Left ventricle myocardium inferior (tissue), 1 donor: Measurements from ENCODE around the gene KIF19. TPM values are rescaled to one million over a fixed set of nuclear protein-coding genes. Genes with fewer than 3 reads are reported as not detected.
A peak's percentile ranks its signal among the peaks of the same experiment; 100 is the strongest.

Source experiments
- DNase-seq: peaks from one replicate; pipeline ENCODE4 v3.0.0-alpha.2; 2020
- H3K27ac ChIP-seq: fragments of 200-600 bp; replicated peaks from 2 replicates; pipeline ENCODE4 v1.8.0; 2021
- H3K27me3 ChIP-seq: fragments of 200-600 bp; 2 replicates; pipeline ENCODE4 v1.8.0; 2021; ENCODE audit warnings: low read depth
- H3K36me3 ChIP-seq: fragments of 200-600 bp; 2 replicates; pipeline ENCODE4 v1.8.0; 2021
- H3K4me1 ChIP-seq: fragments of 200-600 bp; 2 replicates; pipeline ENCODE4 v1.8.0; 2021
- H3K4me3 ChIP-seq: fragments of 200-600 bp; 2 replicates; pipeline ENCODE4 v1.8.0; 2021; ENCODE audit warnings: mild to moderate bottlenecking, moderate library complexity
- H3K9me3 ChIP-seq: fragments of 200-600 bp; replicated peaks from 2 replicates; pipeline ENCODE4 v1.8.0; 2021
- intact Hi-C: fragments of 100-400 bp; cut with micrococcal nuclease; formaldehyde crosslinking; loops from one replicate; pipeline ENCODE4 v1.11.0; 2022
- total RNA-seq: library from RNA; stranded (reverse); fragmentation: NEBNext Ultra II Directional; extraction: Animal tissue kit (Norgen Biotek cat#: 25700); gene quantifications from one replicate; pipeline ENCODE4 v1.2.1, GENCODE V29; 2021
- TF ChIP-seq, protein P1 (sequence below): fragments of 200-600 bp; IDR thresholded peaks from 2 replicates; pipeline ENCODE4 v1.8.0; 2021; ENCODE audit warnings: antibody characterized with exemption, mild to moderate bottlenecking, borderline replicate concordance
- donor health status: DM: no; HTN: yes; CAD: no; lungs with severe emphysema.

KIF19 gene
- total RNA-seq, 1 donor from 2014 or later, result 0.08 TPM

DNA sequence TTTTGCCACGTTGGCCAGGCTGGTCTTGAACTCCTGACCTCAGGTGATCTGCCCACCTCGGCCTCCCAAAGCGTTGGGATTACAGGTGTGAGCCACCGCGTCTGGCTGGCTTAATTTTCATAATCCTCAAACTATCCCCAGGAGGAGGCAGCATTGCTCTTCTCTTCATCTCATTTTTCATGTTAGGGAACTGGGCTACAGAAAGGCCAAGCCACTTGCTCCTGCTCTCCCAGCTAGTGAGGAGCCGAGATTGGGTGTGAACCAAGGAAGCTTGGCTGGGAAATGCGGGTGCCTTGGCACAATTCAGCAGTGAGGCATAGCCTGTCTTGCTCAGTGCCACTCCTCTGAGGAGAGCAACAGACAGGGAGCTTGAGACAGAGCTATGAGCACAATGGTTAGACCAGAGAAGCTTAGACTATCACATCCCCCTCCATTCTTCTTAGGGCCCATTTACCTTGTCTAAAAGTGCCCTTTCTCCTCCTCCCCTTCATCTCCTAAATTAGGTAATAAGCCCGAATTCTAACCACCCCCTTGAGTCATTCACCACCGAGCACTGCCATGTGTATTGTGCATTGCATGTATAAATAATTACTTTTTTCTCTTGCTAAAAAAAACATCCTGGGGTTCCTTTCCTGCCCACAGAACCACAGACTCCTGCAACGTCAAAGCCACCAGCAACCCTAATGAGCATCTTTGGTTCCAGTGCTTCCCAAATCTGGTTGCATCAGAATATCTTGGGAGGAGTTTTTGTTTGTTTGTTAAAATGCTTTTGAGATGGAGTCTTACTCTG is 20.0 kb upstream of the KIF19 start:
- Histone ChIP-seq H3K4me3 (no peak overlapping the region), H3K27me3 (no peaks in the 10 kb centered on the region), H3K27ac (no peak overlapping the region), H3K4me1 (peaks cover 12% of the 10 kb centered on the region), H3K36me3 (no peaks in the 10 kb centered on the region), H3K9me3 (peaks cover 15% of the 10 kb centered on the region)
- DNase-seq, result no peak
- intact Hi-C loops, result loop anchor here (10.0 kb wide), 2 partner anchors 49 to 189 kb away; no protein-coding TSS in a partner anchor
- TF ChIP-seq, protein P1, sequence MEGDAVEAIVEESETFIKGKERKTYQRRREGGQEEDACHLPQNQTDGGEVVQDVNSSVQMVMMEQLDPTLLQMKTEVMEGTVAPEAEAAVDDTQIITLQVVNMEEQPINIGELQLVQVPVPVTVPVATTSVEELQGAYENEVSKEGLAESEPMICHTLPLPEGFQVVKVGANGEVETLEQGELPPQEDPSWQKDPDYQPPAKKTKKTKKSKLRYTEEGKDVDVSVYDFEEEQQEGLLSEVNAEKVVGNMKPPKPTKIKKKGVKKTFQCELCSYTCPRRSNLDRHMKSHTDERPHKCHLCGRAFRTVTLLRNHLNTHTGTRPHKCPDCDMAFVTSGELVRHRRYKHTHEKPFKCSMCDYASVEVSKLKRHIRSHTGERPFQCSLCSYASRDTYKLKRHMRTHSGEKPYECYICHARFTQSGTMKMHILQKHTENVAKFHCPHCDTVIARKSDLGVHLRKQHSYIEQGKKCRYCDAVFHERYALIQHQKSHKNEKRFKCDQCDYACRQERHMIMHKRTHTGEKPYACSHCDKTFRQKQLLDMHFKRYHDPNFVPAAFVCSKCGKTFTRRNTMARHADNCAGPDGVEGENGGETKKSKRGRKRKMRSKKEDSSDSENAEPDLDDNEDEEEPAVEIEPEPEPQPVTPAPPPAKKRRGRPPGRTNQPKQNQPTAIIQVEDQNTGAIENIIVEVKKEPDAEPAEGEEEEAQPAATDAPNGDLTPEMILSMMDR, result peak; percentile 19

DNA sequence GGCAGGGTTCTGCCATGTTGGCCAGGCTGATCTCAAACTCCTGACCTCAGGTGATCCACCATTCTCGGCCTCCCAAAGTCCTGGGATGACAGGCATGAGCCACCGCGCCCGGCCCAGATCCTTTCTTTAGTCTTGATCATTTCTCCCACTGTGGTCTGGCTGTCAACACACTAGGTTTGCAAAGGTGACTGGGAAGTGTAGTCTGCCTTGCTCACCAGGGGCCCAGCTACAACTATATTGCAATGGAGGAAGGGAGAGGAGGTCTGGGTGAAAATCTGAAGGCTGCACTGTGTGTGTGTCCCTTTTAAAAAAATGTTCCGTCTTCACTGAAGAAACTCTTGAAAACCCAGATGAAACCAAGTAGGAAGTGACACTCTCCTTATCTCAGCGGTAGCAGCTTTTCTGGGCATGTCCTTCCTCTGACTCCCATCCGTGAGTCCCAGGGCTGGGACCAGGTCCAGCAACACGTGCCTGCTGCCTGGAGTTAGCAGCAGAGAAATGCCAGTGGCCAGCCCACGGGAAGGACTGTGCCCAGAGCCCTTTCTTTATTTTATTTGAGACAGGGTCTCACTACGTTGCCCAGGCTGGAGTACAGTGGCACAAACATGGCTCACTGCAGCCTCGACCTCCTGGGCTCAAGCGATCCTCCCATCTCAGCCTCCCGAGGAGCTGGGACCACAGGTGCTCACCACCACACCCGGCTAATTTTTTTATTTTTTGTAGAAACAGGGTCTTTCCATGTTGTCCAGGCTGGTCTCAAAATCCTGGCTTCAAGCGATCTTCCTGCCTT is 17.8 kb upstream of the KIF19 start:
- H3K36me3 ChIP-seq, result no peaks in the 10 kb centered on the region
- TF ChIP-seq, protein P1, result no peak
- DNase-seq, result peak; percentile 68

DNA sequence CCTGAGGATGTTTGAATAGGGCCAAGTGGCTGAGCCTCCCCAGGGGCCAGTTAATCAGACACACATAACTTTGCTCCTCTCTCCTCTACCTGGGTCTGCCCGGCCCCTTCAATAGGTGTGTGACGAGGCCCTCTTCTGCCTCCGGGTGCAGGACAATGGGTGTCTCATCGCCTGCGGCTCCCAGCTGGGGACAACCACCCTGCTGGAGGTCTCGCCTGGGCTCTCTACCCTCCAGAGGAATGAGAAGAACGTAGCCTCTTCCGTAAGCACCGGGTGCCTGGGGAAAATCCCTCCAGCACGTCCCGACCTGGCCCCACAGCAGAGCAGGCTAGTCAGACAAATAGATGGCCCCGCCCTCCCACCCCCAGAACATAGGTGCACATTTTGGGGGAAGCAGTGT is 16.1 kb upstream of the KIF19 start:
- TF ChIP-seq, protein P1, result no peak
- Histone ChIP-seq H3K9me3 (peaks cover 18% of the 10 kb centered on the region), H3K4me3 (no peak overlapping the region), H3K27ac (no peak overlapping the region), H3K4me1 (peaks cover 12% of the 10 kb centered on the region), H3K27me3 (no peaks in the 10 kb centered on the region), H3K36me3 (no peaks in the 10 kb centered on the region)
- no peak for DNase-seq
- intact Hi-C loops, result loop anchor here (10.0 kb wide), 2 partner anchors 45 to 185 kb away; no protein-coding TSS in a partner anchor

More for the DNA sequence above, 17.8 kb upstream of the KIF19 start:
- peak overlapping the region; percentile 66 for H3K27ac ChIP-seq
- no peaks in the 10 kb centered on the region for H3K27me3 ChIP-seq
- H3K4me1 ChIP-seq, result peaks cover 12% of the 10 kb centered on the region
- no peak overlapping the region for H3K4me3 ChIP-seq
- intact Hi-C loops, result loop anchor here (10.0 kb wide), 2 partner anchors 47 to 187 kb away; no protein-coding TSS in a partner anchor
- peaks cover 24% of the 10 kb centered on the region for H3K9me3 ChIP-seq

DNA sequence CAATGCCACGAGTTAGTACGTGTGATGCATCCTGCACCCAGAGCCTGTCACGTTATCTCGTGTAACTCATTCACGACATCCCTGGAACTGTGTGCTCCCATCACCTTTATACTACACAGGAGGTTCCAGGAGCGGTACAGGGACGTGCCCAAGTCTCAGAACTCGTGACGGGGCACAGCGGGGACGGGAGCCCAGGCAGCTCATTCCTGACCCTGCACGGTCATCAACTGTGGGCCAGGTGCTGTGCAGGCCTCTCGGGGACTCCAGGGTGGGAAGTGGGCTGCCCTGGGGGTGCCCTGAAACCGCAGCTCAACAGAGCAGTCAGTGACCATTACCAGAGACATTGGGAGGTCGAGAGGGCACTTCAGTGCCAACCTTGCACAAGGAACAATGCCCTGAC is 11.1 kb upstream of the KIF19 start:
- TF ChIP-seq, protein P1, result no peak
- intact Hi-C loops, result no loop called here

DNA sequence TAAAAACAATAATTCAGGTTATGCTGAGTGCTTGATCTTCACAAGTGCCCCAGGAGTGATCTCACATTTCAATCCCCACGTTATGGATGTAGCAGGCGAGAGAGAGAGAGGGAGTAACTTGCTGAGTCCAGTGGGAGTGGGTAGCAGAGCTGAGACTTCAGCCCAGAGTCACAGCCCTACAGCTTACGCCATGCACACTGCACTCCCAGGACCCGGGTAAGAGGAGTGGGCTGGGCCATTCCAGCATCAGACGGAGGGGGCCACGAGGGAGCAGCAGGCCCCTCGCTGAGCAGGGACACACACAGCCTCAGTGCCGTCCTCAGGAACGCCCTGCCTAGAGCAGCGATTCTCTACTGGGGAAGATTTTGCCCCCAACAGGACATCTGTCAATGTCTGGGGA is 9.8 kb upstream of the KIF19 start:
- no peaks in the 10 kb centered on the region for H3K27me3 ChIP-seq
- TF ChIP-seq, protein P1, result no peak
- H3K27ac ChIP-seq, result no peak overlapping the region
- H3K4me3 ChIP-seq, result no peak overlapping the region
- intact Hi-C loops, result no loop called here
- peaks cover 9% of the 10 kb centered on the region for H3K9me3 ChIP-seq
- DNase-seq, result no peak
- H3K4me1 ChIP-seq, result no peaks in the 10 kb centered on the region
- no peaks in the 10 kb centered on the region for H3K36me3 ChIP-seq

More for the DNA sequence above, 11.1 kb upstream of the KIF19 start:
- Histone ChIP-seq H3K4me1 (no peaks in the 10 kb centered on the region), H3K36me3 (no peaks in the 10 kb centered on the region), H3K27me3 (no peaks in the 10 kb centered on the region), H3K9me3 (peaks cover 9% of the 10 kb centered on the region), H3K4me3 (no peak overlapping the region), H3K27ac (no peak overlapping the region)
- DNase-seq, result no peak
